Activated naive CD8-positive, alpha-beta T cell treated with anti-CD3 and anti-CD28 coated beads for 36 hours (primary cell): Measurements from ENCODE around the gene MRPS21. TPM values are rescaled to one million over a fixed set of nuclear protein-coding genes. Genes with fewer than 3 reads are reported as not detected.
"Not testable (repeated sequence)": the region's sequence is repeated elsewhere in the genome, so short reads cannot be mapped to it uniquely, and the experiment has no call there.

Experiments
- DNase-seq: peaks from one replicate; pipeline ENCODE4 v3.0.0; 2021
- H3K27ac Mint-ChIP-seq: one replicate; pipeline ENCODE4 v1.8.0; 2022; ENCODE audit warnings: mild to moderate bottlenecking, moderate library complexity, mixed read lengths
- H3K27me3 Mint-ChIP-seq: one replicate; pipeline ENCODE4 v1.8.0; 2022; ENCODE audit warnings: mild to moderate bottlenecking, mixed read lengths
- H3K36me3 Mint-ChIP-seq: one replicate; pipeline ENCODE4 v1.8.0; 2021; ENCODE audit warnings: mild to moderate bottlenecking, mixed read lengths
- H3K4me1 Mint-ChIP-seq: one replicate; pipeline ENCODE4 v1.8.0; 2021; ENCODE audit warnings: mixed read lengths
- H3K4me3 Mint-ChIP-seq: one replicate; pipeline ENCODE4 v1.8.0; 2022; ENCODE audit warnings: mild to moderate bottlenecking, moderate library complexity, mixed read lengths
- H3K9me3 Mint-ChIP-seq: one replicate; pipeline ENCODE4 v1.8.0; 2022; ENCODE audit warnings: mixed read lengths
- total RNA-seq, 2 experiments: library from RNA; stranded (reverse); gene quantifications; one replicate each; pipeline ENCODE4 v1.2.3, GENCODE V29; 2021

MRPS21 gene
- total RNA-seq, 2 experiments from 2014 or later: 93.0 to 93.4 TPM

- Mint-ChIP-seq H3K27me3 (no peaks in the 10 kb centered on the region), H3K4me3 (no peak overlapping the region), H3K4me1 (peaks cover 7% of the 10 kb centered on the region), H3K9me3 (no peaks in the 10 kb centered on the region), H3K27ac (no peak overlapping the region), H3K36me3 (peaks cover 30% of the 10 kb centered on the region)
- no peak for DNase-seq
Measured at GRCh38 chr1:150302902-150303301, 9.2 kb downstream of the MRPS21 start.

GRCh38 chr1:150308585-150308984 lies 14.9 kb downstream of the MRPS21 start:
- not testable (repeated sequence) for H3K9me3 Mint-ChIP-seq, H3K27ac Mint-ChIP-seq, H3K4me1 Mint-ChIP-seq, H3K27me3 Mint-ChIP-seq, H3K4me3 Mint-ChIP-seq, DNase-seq
- H3K36me3 Mint-ChIP-seq: peaks cover 22% of the 10 kb centered on the region

- H3K27ac Mint-ChIP-seq: no peak overlapping the region
- no peaks in the 10 kb centered on the region for H3K27me3 Mint-ChIP-seq
- H3K4me3 Mint-ChIP-seq: no peak overlapping the region
- peaks cover 22% of the 10 kb centered on the region for H3K36me3 Mint-ChIP-seq
- no peaks in the 10 kb centered on the region for H3K4me1 Mint-ChIP-seq
- H3K9me3 Mint-ChIP-seq: no peaks in the 10 kb centered on the region
- DNase-seq: no peak
Measured at GRCh38 chr1:150309758-150310508, 16.3 kb downstream of the MRPS21 start.

- H3K9me3 Mint-ChIP-seq: no peaks in the 10 kb centered on the region
- no peak overlapping the region for H3K4me3 Mint-ChIP-seq
- peaks cover 11% of the 10 kb centered on the region for H3K36me3 Mint-ChIP-seq
- H3K27ac Mint-ChIP-seq: no peak overlapping the region
- no peaks in the 10 kb centered on the region for H3K4me1 Mint-ChIP-seq
- no peaks in the 10 kb centered on the region for H3K27me3 Mint-ChIP-seq
- no peak for DNase-seq
Measured at GRCh38 chr1:150311762-150312161, 18.1 kb downstream of the MRPS21 start.

GRCh38 chr1:150314691-150315090 lies 21.0 kb downstream of the MRPS21 start:
- H3K4me1 Mint-ChIP-seq, H3K27ac Mint-ChIP-seq, H3K36me3 Mint-ChIP-seq, H3K27me3 Mint-ChIP-seq, H3K4me3 Mint-ChIP-seq, H3K9me3 Mint-ChIP-seq, DNase-seq: not testable (repeated sequence)

GRCh38 chr1:150320667-150320978 lies 27.0 kb downstream of the MRPS21 start:
- Mint-ChIP-seq H3K4me3 (peak overlapping the region; percentile 100), H3K36me3 (peaks cover 13% of the 10 kb centered on the region), H3K4me1 (peaks cover 25% of the 10 kb centered on the region), H3K9me3 (no peaks in the 10 kb centered on the region), H3K27me3 (no peaks in the 10 kb centered on the region), H3K27ac (peak overlapping the region; percentile 100)
- no peak for DNase-seq

- H3K27ac Mint-ChIP-seq: peak overlapping the region; percentile 100
- peak overlapping the region; percentile 100 for H3K4me3 Mint-ChIP-seq
- H3K4me1 Mint-ChIP-seq: peaks cover 30% of the 10 kb centered on the region
- peaks cover 20% of the 10 kb centered on the region for H3K36me3 Mint-ChIP-seq
- no peak for DNase-seq
- H3K27me3 Mint-ChIP-seq: no peaks in the 10 kb centered on the region
- no peaks in the 10 kb centered on the region for H3K9me3 Mint-ChIP-seq
Measured at GRCh38 chr1:150321826-150322166, 28.1 kb downstream of the MRPS21 start.

GRCh38 chr1:150322310-150322709 lies 28.6 kb downstream of the MRPS21 start:
- DNase-seq: no peak
- H3K9me3 Mint-ChIP-seq: no peaks in the 10 kb centered on the region
- peaks cover 20% of the 10 kb centered on the region for H3K36me3 Mint-ChIP-seq
- H3K27ac Mint-ChIP-seq: peak overlapping the region; percentile 100
- H3K4me3 Mint-ChIP-seq: peak overlapping the region; percentile 100
- H3K27me3 Mint-ChIP-seq: no peaks in the 10 kb centered on the region
- H3K4me1 Mint-ChIP-seq: peaks cover 30% of the 10 kb centered on the region

GRCh38 chr1:150332651-150333290 lies 39.1 kb downstream of the MRPS21 start:
- H3K9me3 Mint-ChIP-seq: no peaks in the 10 kb centered on the region
- peaks cover 3% of the 10 kb centered on the region for H3K4me1 Mint-ChIP-seq
- no peak overlapping the region for H3K4me3 Mint-ChIP-seq
- H3K27ac Mint-ChIP-seq: no peak overlapping the region
- H3K36me3 Mint-ChIP-seq: peaks cover 17% of the 10 kb centered on the region
- H3K27me3 Mint-ChIP-seq: no peaks in the 10 kb centered on the region
- DNase-seq: no peak

- no peaks in the 10 kb centered on the region for H3K9me3 Mint-ChIP-seq
- peak overlapping the region; percentile 28 for H3K27ac Mint-ChIP-seq
- no peak overlapping the region for H3K4me3 Mint-ChIP-seq
- DNase-seq: no peak
- H3K27me3 Mint-ChIP-seq: no peaks in the 10 kb centered on the region
- peaks cover 29% of the 10 kb centered on the region for H3K36me3 Mint-ChIP-seq
- H3K4me1 Mint-ChIP-seq: peaks cover 2% of the 10 kb centered on the region
Measured at GRCh38 chr1:150346316-150346715, 52.7 kb downstream of the MRPS21 start.

GRCh38 chr1:150352866-150353265 lies 59.2 kb downstream of the MRPS21 start:
- no peaks in the 10 kb centered on the region for H3K9me3 Mint-ChIP-seq
- H3K36me3 Mint-ChIP-seq: peaks cover 22% of the 10 kb centered on the region
- H3K27me3 Mint-ChIP-seq: no peaks in the 10 kb centered on the region
- no peak overlapping the region for H3K4me3 Mint-ChIP-seq
- H3K4me1 Mint-ChIP-seq: no peaks in the 10 kb centered on the region
- DNase-seq: no peak
- no peak overlapping the region for H3K27ac Mint-ChIP-seq

Other genes starting within 250 kb of the MRPS21 start
- 10 to 100 TPM; 22.9 to 23.0 TPM for gene VPS45, start 226.1 kb upstream of the MRPS21 start, total RNA-seq
- 10 to 100 TPM; 14.9 to 15.5 TPM for gene PLEKHO1, start 143.9 kb upstream of the MRPS21 start, total RNA-seq
- gene ANP32E, start 57.7 kb upstream of the MRPS21 start, total RNA-seq: 100 to 1,000 TPM; 176 to 191 TPM
- not detected for gene CA14, start 36.1 kb upstream of the MRPS21 start, total RNA-seq
- 100 to 1,000 TPM; 123 to 126 TPM for gene APH1A, start 24.8 kb upstream of the MRPS21 start, total RNA-seq
- under 1 TPM; 0.48 to 0.78 TPM for gene C1orf54, start 21.1 kb upstream of the MRPS21 start, total RNA-seq
- 1 to 10 TPM; 4.9 to 5.2 TPM for gene CIART, start 11.3 kb upstream of the MRPS21 start, total RNA-seq
- 10 to 100 TPM; 67.8 to 71.5 TPM for gene PRPF3, start 27.7 kb downstream of the MRPS21 start, total RNA-seq
- 10 to 100 TPM; 21.7 to 22.8 TPM for gene RPRD2, start 70.3 kb downstream of the MRPS21 start, total RNA-seq
- 10 to 100 TPM; 44.8 to 46.2 TPM for gene TARS2, start 193.6 kb downstream of the MRPS21 start, total RNA-seq
- gene ECM1, start 214.2 kb downstream of the MRPS21 start, total RNA-seq: under 1 TPM; 0.88 to 0.99 TPM
- not detected for gene FALEC, start 221.9 kb downstream of the MRPS21 start, total RNA-seq